ENCODE measurements around the gene S100A3.
"Not testable (repeated sequence)": the region's sequence is repeated elsewhere in the genome, so short reads cannot be mapped to it uniquely, and the experiment has no call there.

The S100A3 gene

GRCh38 chr1:153534226-153534924 lies 14.7 kb downstream of the S100A3 start:
- DNase-seq, result no peak

GRCh38 chr1:153533689-153534201 lies 15.3 kb downstream of the S100A3 start:
- DNase-seq, result no peak

- peak; percentile 59 to 75 for DNase-seq
Observed at GRCh38 chr1:153532769-153533599, 16.1 kb downstream of the S100A3 start.

- DNase-seq, result no peak
Observed at GRCh38 chr1:153532181-153532580, 16.9 kb downstream of the S100A3 start.

GRCh38 chr1:153531638-153532037 lies 17.4 kb downstream of the S100A3 start:
- DNase-seq, result no peak

GRCh38 chr1:153527683-153528040 lies 21.4 kb downstream of the S100A3 start:
- no peak for DNase-seq

GRCh38 chr1:153527023-153527682 lies 21.9 kb downstream of the S100A3 start:
- no peak for DNase-seq

GRCh38 chr1:153526132-153526543 lies 22.9 kb downstream of the S100A3 start:
- DNase-seq, result no peak

GRCh38 chr1:153525088-153525728 lies 23.9 kb downstream of the S100A3 start:
- DNase-seq, result no peak

GRCh38 chr1:153522353-153523048 lies 26.6 kb downstream of the S100A3 start:
- DNase-seq, result not testable (repeated sequence)

- DNase-seq, result not testable (repeated sequence)
Observed at GRCh38 chr1:153521808-153522207, 27.2 kb downstream of the S100A3 start.

GRCh38 chr1:153520818-153521476 lies 28.1 kb downstream of the S100A3 start:
- DNase-seq, result no peak

- not testable (repeated sequence) for DNase-seq
Observed at GRCh38 chr1:153520137-153520691, 28.8 kb downstream of the S100A3 start.

- no peak for DNase-seq
Observed at GRCh38 chr1:153519242-153519641, 29.8 kb downstream of the S100A3 start.

- no peak for DNase-seq
Observed at GRCh38 chr1:153515504-153516394, 33.3 kb downstream of the S100A3 start.

GRCh38 chr1:153513666-153514065 lies 35.4 kb downstream of the S100A3 start:
- no peak for DNase-seq

GRCh38 chr1:153513023-153513422 lies 36.0 kb downstream of the S100A3 start:
- DNase-seq, result no peak

- peak in 1 of 2 donors; percentile 59 for DNase-seq
Observed at GRCh38 chr1:153510984-153511410, 38.1 kb downstream of the S100A3 start.

GRCh38 chr1:153509729-153510354 lies 39.2 kb downstream of the S100A3 start:
- no peak for DNase-seq

- no peak for DNase-seq
Observed at GRCh38 chr1:153509036-153509435, 40.0 kb downstream of the S100A3 start.
